ENCODE measurements around the gene HIPK1. TPM values are rescaled to one million over a fixed set of nuclear protein-coding genes. Genes with fewer than 3 reads are reported as not detected.

The HIPK1 gene
- total and polyA plus RNA-seq, 7 donors: 13.8 to 57.1 (median 47.2) TPM

DNA sequence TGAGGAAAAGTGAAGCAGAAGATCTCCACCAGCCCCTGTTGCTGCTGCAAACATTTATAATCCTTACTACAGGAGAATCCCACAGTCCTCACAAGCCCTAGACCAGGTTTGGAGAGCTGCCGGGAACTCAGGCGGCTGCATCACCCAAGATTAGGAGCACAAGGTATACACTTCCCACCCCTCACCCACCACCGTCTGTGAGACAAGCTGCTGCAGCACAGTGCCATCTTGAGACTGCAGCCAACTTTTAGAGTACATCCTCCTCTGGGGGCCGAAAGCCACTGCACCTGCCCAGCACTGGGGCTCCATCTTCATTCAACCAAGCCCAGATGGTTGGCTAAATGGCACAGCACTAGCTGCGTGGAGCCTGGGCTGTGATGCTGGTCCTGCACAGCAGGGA, 63.9 kb downstream of the HIPK1 start:
- Histone ChIP-seq H3K36me3 (no peaks in the 10 kb centered on the region), H3K4me1 (no peaks in the 10 kb centered on the region), H3K27ac (no peak overlapping the region), H3K27me3 (no peaks in the 10 kb centered on the region), H3K4me3 (no peak overlapping the region), H3K9me3 (peaks cover 0 to 6% (median 0%) of the 10 kb centered on the region in 4 donors)
- no peak for TF ChIP-seq EP300 (IDR thresholded peaks at IDR 0.05)
- TF ChIP-seq POLR2A (IDR thresholded peaks at IDR 0.05): no peak
- TF ChIP-seq, protein P1, sequence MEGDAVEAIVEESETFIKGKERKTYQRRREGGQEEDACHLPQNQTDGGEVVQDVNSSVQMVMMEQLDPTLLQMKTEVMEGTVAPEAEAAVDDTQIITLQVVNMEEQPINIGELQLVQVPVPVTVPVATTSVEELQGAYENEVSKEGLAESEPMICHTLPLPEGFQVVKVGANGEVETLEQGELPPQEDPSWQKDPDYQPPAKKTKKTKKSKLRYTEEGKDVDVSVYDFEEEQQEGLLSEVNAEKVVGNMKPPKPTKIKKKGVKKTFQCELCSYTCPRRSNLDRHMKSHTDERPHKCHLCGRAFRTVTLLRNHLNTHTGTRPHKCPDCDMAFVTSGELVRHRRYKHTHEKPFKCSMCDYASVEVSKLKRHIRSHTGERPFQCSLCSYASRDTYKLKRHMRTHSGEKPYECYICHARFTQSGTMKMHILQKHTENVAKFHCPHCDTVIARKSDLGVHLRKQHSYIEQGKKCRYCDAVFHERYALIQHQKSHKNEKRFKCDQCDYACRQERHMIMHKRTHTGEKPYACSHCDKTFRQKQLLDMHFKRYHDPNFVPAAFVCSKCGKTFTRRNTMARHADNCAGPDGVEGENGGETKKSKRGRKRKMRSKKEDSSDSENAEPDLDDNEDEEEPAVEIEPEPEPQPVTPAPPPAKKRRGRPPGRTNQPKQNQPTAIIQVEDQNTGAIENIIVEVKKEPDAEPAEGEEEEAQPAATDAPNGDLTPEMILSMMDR (IDR thresholded peaks at IDR 0.05): no peak
- TF ChIP-seq POLR2AphosphoS5 (IDR thresholded peaks at IDR 0.05): no peak
- 93 to 95% methylated on average over 5 of the region's 5 CpGs for WGBS, 2 donors
- no peak for DNase-seq
- intact Hi-C loops (cut with DNase I): no loop called here

DNA sequence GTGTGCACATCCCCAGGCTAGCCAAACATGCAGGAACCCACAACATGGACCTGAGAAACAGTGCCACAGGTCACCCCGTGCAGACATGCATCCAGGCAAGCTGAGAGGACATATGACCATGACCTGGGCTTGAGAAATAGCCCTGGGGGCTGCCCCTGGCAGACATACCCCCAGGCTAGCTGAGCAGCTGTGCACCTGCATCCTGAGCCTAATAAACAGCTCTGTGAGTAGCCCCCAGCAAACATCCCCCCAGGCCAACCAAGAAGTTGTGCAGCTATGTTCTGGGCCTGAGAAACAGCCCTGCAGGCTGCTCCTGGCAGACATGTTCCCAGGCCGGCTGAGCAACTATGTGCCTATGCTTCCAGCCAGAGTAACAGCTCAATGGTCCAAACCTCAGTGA, 64.6 kb downstream of the HIPK1 start:
- H3K9me3 ChIP-seq: peaks cover 0 to 6% (median 0%) of the 10 kb centered on the region in 4 donors
- intact Hi-C loops (cut with DNase I): no loop called here
- no peak for DNase-seq
- H3K4me3 ChIP-seq: no peak overlapping the region
- H3K36me3 ChIP-seq: no peaks in the 10 kb centered on the region
- H3K27me3 ChIP-seq: no peaks in the 10 kb centered on the region
- TF ChIP-seq, protein P1 (IDR thresholded peaks at IDR 0.05): no peak
- TF ChIP-seq EP300 (IDR thresholded peaks at IDR 0.05) (no peak), POLR2A (IDR thresholded peaks at IDR 0.05) (no peak), POLR2AphosphoS5 (IDR thresholded peaks at IDR 0.05) (no peak)
- no peaks in the 10 kb centered on the region for H3K4me1 ChIP-seq
- H3K27ac ChIP-seq: no peak overlapping the region
- 73 to 91% methylated on average over 2 of the region's 2 CpGs for WGBS, 2 donors

DNA sequence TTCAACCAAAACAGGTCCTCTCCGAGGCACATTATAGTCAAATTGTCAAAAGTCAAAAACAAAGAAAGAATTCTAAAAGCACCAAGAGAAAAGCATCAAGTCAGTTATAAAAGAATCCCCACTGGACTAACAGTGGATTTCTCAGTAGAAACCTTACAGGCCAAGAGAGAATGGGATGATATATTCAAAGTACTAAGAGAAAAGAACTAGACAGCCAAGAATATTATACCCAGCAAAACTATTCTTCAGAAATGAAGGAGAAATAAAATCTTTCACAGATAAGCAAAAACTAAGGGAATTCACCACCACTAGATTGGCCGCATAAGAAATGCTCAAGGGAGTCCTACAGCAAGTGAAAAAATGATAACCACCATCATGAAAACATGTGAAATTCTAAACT, 66.3 kb downstream of the HIPK1 start:
- 96 to 97% methylated on average over 2 of the region's 2 CpGs for WGBS, 2 donors
- no peaks in the 10 kb centered on the region for H3K4me1 ChIP-seq

DNA sequence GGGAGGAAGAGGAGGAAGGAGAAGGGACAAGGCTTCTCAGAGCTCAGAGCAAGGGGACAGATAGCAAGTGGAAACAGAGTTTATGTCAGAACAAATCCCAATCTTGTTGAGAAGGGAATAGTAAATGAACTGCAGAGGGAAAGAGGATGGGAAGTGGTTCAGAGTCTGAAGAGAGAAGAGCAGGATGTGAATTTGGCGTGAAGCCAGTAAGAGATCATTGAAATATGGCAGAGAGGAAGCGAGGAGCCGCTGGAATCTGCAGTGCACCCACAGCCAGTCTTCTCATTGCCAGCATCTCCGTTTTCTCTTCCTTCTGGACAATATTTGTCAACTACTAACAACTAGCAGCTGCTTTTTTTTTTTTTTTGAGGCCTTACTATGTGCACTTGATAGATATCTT, 69.2 kb downstream of the HIPK1 start:
- no peak overlapping the region for H3K27ac ChIP-seq
- TF ChIP-seq, protein P1 (IDR thresholded peaks at IDR 0.05): no peak
- no peak for TF ChIP-seq EP300 (IDR thresholded peaks at IDR 0.05)
- TF ChIP-seq POLR2AphosphoS5 (IDR thresholded peaks at IDR 0.05): no peak
- TF ChIP-seq POLR2A (IDR thresholded peaks at IDR 0.05): no peak
- no peaks in the 10 kb centered on the region for H3K27me3 ChIP-seq
- no peaks in the 10 kb centered on the region for H3K36me3 ChIP-seq
- no peak overlapping the region for H3K4me3 ChIP-seq
- H3K9me3 ChIP-seq: peaks cover 0 to 6% (median 0%) of the 10 kb centered on the region in 4 donors
- no peak for DNase-seq
- WGBS, 2 donors: 35 to 63% methylated on average over 4 of the region's 4 CpGs
- no peaks in the 10 kb centered on the region for H3K4me1 ChIP-seq
- intact Hi-C loops (cut with DNase I): no loop called here

More for the DNA sequence above, 66.3 kb downstream of the HIPK1 start:
- no peak for DNase-seq
- no peak overlapping the region for H3K27ac ChIP-seq
- H3K36me3 ChIP-seq: no peaks in the 10 kb centered on the region
- intact Hi-C loops (cut with DNase I): no loop called here
- H3K4me3 ChIP-seq: no peak overlapping the region
- TF ChIP-seq POLR2A (IDR thresholded peaks at IDR 0.05): no peak
- TF ChIP-seq EP300 (IDR thresholded peaks at IDR 0.05): no peak
- TF ChIP-seq, protein P1 (IDR thresholded peaks at IDR 0.05): no peak
- TF ChIP-seq POLR2AphosphoS5 (IDR thresholded peaks at IDR 0.05): no peak
- peaks cover 0 to 6% (median 0%) of the 10 kb centered on the region in 4 donors for H3K9me3 ChIP-seq
- no peaks in the 10 kb centered on the region for H3K27me3 ChIP-seq

DNA sequence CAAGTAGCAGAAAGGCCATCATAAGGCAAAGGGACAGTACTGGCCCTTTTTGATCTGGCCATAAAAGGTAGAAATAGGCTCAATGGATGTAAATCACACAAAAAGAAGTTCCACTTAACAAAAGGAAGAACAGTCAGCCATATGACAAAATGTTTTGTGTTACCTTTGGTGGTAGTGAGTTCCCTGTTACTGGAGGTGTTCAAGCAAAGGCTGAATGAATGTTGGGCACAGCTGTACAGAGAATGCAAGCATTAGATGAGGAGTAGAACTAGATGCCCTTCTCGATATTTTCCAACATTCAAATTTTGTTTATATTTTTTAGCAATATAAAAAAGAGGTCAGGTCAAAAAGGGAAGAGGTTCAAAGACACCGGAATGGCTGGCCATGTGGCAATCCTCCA, 70.1 kb downstream of the HIPK1 start:
- TF ChIP-seq, protein P1 (IDR thresholded peaks at IDR 0.05): no peak
- no peak for TF ChIP-seq POLR2A (IDR thresholded peaks at IDR 0.05)
- DNase-seq: no peak
- WGBS, 2 donors: 85 to 87% methylated on average over 2 of the region's 2 CpGs
- Histone ChIP-seq H3K36me3 (no peaks in the 10 kb centered on the region), H3K9me3 (peaks cover 0 to 6% (median 0%) of the 10 kb centered on the region in 4 donors), H3K4me1 (no peaks in the 10 kb centered on the region), H3K27ac (no peak overlapping the region), H3K4me3 (no peak overlapping the region), H3K27me3 (no peaks in the 10 kb centered on the region)
- intact Hi-C loops (cut with DNase I): no loop called here

Measured in sigmoid colon (tissue), 7 donors.